Panc1 (cell line): ENCODE results near the gene RHOT2. TPM values are rescaled to one million over a fixed set of nuclear protein-coding genes. Genes with fewer than 3 reads are reported as not detected.

Source experiments
- ATAC-seq: fragments of 200-7000 bp; cut with Tn5 transposase; 2 replicates; pipeline ENCODE4 v1.9.1; 2020; ENCODE audit warnings: mild to moderate bottlenecking, moderate library complexity
- BruUV-seq: library from RNA; stranded (reverse); fragments of 400-500 nt; replicated peaks from 2 replicates; lab custom pipeline; 2021; lab: Mats Ljungman, UMichigan
- CTCF ChIA-PET: fragments of 300-600 bp; sonication (Branson Sonifier 250); formaldehyde crosslinking; loops from one replicate; lab custom pipeline; 2022; ENCODE audit warnings: antibody characterized with exemption; lab: Charles Lee
- POLR2A ChIA-PET: fragments of 300-600 bp; sonication (Branson Sonifier 250); formaldehyde crosslinking; loops from one replicate; lab custom pipeline; 2022; ENCODE audit warnings: antibody characterized with exemption; lab: Charles Lee
- DNase-seq: peaks from one replicate; pipeline ENCODE4 v3.0.0-alpha.2; 2010; ENCODE audit warnings: low read depth, low spot score
- H3K27ac ChIP-seq: 2 replicates; pipeline ENCODE4 v1.5.1; 2011; ENCODE audit warnings: mild to moderate bottlenecking, low read length, inconsistent platforms
- H3K27me3 ChIP-seq: fragments of 200-500 bp; sonication (Bioruptor generic); 2 replicates; pipeline ENCODE4 v1.6.0; 2014; ENCODE audit warnings: low read length, inconsistent platforms; ENCODE audit not compliant: control insufficient read depth, insufficient read depth
- H3K36me3 ChIP-seq: fragments of 200-500 bp; sonication (Bioruptor generic); 2 replicates; pipeline ENCODE4 v1.5.1; 2014; ENCODE audit warnings: inconsistent platforms, mild to moderate bottlenecking, low read length, moderate library complexity; ENCODE audit not compliant: control insufficient read depth, insufficient read depth
- H3K4me1 ChIP-seq: 2 replicates; pipeline ENCODE4 v1.5.1; 2011; ENCODE audit warnings: inconsistent platforms, mild to moderate bottlenecking, low read length, moderate library complexity; ENCODE audit not compliant: control insufficient read depth, insufficient read depth
- H3K4me3 ChIP-seq, 2 experiments: 2 replicates each; pipeline ENCODE4 v1.5.1; 2011 to 2012; ENCODE audit warnings: low read depth in 2 of 2, low read length in 2 of 2, mild to moderate bottlenecking in 2 of 2, inconsistent platforms in 1 of 2, moderate library complexity in 1 of 2
- H3K9me3 ChIP-seq: fragments of 200-500 bp; sonication (Bioruptor generic); 2 replicates; pipeline ENCODE4 v1.5.1; 2014; ENCODE audit warnings: low read depth, mild to moderate bottlenecking, inconsistent platforms, low read length, moderate library complexity; ENCODE audit not compliant: control insufficient read depth, insufficient read depth
- CTCF ChIP-seq: fragments of 450-650 bp; IDR thresholded peaks from 2 replicates; pipeline ENCODE4 v1.5.1; 2017; ENCODE audit warnings: mild to moderate bottlenecking
- POLR2AphosphoS5 ChIP-seq: IDR thresholded peaks from 2 replicates; pipeline ENCODE4 v1.6.1; 2012; ENCODE audit warnings: mild to moderate bottlenecking, low read depth, low read length, moderate library complexity
- REST ChIP-seq, 2 experiments: IDR thresholded peaks; 2 replicates each; pipeline ENCODE4 v1.6.1; 2011 to 2012; ENCODE audit warnings: low read depth in 2 of 2, control low read depth in 1 of 2, low read length in 1 of 2, mild to moderate bottlenecking in 1 of 2, moderate library complexity in 1 of 2; ENCODE audit not compliant: insufficient read depth in 1 of 2
- SIN3A ChIP-seq: IDR thresholded peaks from 2 replicates; pipeline ENCODE4 v1.6.1; 2012; ENCODE audit warnings: low read depth, mild to moderate bottlenecking, low read length, moderate library complexity, borderline replicate concordance; ENCODE audit not compliant: insufficient read depth
- TCF7L2 ChIP-seq: IDR thresholded peaks from 2 replicates; pipeline ENCODE4 v1.6.1; 2011; ENCODE audit warnings: mild to moderate bottlenecking, low read depth, low read length, inconsistent platforms
- in situ Hi-C: cut with HindIII; loops from 2 replicates; pipeline ENCODE4 v1.10.0; 2016; ENCODE audit warnings: low sequenced_read_pairs, low pct_unique_long_range_greater_than_20kb
- intact Hi-C: fragments of 100-400 bp; cut with micrococcal nuclease; formaldehyde crosslinking; loops from one replicate; pipeline ENCODE4 v1.10.0; 2022; ENCODE audit not compliant: unreplicated experiment
- total RNA-seq: library from RNA; stranded (reverse); gene quantifications from one replicate; pipeline ENCODE4 v1.2.1, GENCODE V29; 2021; ENCODE audit not compliant: unreplicated experiment

RHOT2 gene
- total RNA-seq, 1 experiment from 2014 or later = 195 TPM

GRCh38 chr16:684071-684794 lies 16.3 kb downstream of the RHOT2 start, which contains the start of gene JMJD8:
TSS of gene JMJD8 (minus strand) at chr16:684334. CDS start at chr16:684319, 15 bp downstream.
- H3K27ac ChIP-seq = peak within 1 kb of the TSS; percentile 87
- TF ChIP-seq POLR2AphosphoS5 = peak; percentile 92
- no peak for TF ChIP-seq CTCF
- peak; percentile 76; the same call in 1 of the 2 replicates for TF ChIP-seq SIN3A
- TF ChIP-seq TCF7L2 = no peak
- 0 out of 4 replicates have a peak, but pooled peaks of 1 of the 2 experiments have one; percentile 8 for TF ChIP-seq REST (IDR thresholded peaks at IDR 0.05; ENCODE audit: insufficient read depth in 1 of 2, low read depth in 2 of 2, low read length in 1 of 2)
- intact Hi-C loops (loop anchor here (10.0 kb wide), 1 partner anchor 1091 kb away; the partner anchor contains the start of genes EME2, MRPS34 and NME3), in situ Hi-C loops (no loop called here)
- H3K27me3 ChIP-seq = no peaks in the 10 kb centered on the region
- ChIA-PET POLR2A (no interaction called here), CTCF (no interaction called here)
- H3K9me3 ChIP-seq = no peaks in the 10 kb centered on the region
- BruUV-seq = no TSS peak
- DNase-seq = no peak
- H3K36me3 ChIP-seq = peaks cover 5% of the 10 kb centered on the region; the same call in 1 of the 2 replicates
- peaks cover 19% of the 10 kb centered on the region for H3K4me1 ChIP-seq
- H3K4me3 ChIP-seq = peak within 1 kb of the TSS; percentile 66 to 71
- peak; percentile 73 for ATAC-seq

GRCh38 chr16:684961-685696 lies 17.2 kb downstream of the RHOT2 start:
- POLR2A ChIA-PET = no interaction called here
- no TSS peak for BruUV-seq
- ATAC-seq (no peak), DNase-seq (no peak)
- no peaks in the 10 kb centered on the region for H3K27me3 ChIP-seq
- H3K9me3 ChIP-seq = no peaks in the 10 kb centered on the region
- TF ChIP-seq TCF7L2 (no peak), REST (IDR thresholded peaks at IDR 0.05; ENCODE audit: insufficient read depth in 1 of 2, low read depth in 2 of 2, low read length in 1 of 2) (no peak), CTCF (no peak), POLR2AphosphoS5 (no peak), SIN3A (no peak)
- CTCF ChIA-PET = no interaction called here
- H3K36me3 ChIP-seq = peaks cover 10% of the 10 kb centered on the region; the same call in 1 of the 2 replicates
- peaks cover 24% of the 10 kb centered on the region for H3K4me1 ChIP-seq
- peak overlapping the region; percentile 34; the same call in 1 of the 2 replicates for H3K27ac ChIP-seq
- in situ Hi-C loops (no loop called here), intact Hi-C loops (loop anchor here (10.0 kb wide), 1 partner anchor 1090 kb away; the partner anchor contains the start of genes EME2, MRPS34 and NME3)
- no peak overlapping the region for H3K4me3 ChIP-seq
